Coronary artery (tissue), 2 donors: ENCODE measurements around the gene DOCK4.
A peak's percentile ranks its signal among the peaks of the same experiment; 100 is the strongest.

Experiments
- DNase-seq: peaks from one replicate; pipeline ENCODE4 v3.0.0-alpha.2; 2017; ENCODE audit warnings: low spot score
- H3K27ac ChIP-seq, 2 donors: fragments of 200-600 bp; sonication (generic); one replicate each; pipeline ENCODE4 v1.5.1; 2016 to 2019
- H3K4me3 ChIP-seq: fragments of 200-600 bp; sonication (generic); 2 replicates; pipeline ENCODE4 v1.5.1; 2016; ENCODE audit warnings: mild to moderate bottlenecking, moderate library complexity
- CTCF ChIP-seq: fragments of 200-600 bp; sonication (generic); IDR thresholded peaks from one replicate; pipeline ENCODE4 v1.5.1; 2019; ENCODE audit warnings: antibody characterized with exemption

DOCK4 gene

DNA sequence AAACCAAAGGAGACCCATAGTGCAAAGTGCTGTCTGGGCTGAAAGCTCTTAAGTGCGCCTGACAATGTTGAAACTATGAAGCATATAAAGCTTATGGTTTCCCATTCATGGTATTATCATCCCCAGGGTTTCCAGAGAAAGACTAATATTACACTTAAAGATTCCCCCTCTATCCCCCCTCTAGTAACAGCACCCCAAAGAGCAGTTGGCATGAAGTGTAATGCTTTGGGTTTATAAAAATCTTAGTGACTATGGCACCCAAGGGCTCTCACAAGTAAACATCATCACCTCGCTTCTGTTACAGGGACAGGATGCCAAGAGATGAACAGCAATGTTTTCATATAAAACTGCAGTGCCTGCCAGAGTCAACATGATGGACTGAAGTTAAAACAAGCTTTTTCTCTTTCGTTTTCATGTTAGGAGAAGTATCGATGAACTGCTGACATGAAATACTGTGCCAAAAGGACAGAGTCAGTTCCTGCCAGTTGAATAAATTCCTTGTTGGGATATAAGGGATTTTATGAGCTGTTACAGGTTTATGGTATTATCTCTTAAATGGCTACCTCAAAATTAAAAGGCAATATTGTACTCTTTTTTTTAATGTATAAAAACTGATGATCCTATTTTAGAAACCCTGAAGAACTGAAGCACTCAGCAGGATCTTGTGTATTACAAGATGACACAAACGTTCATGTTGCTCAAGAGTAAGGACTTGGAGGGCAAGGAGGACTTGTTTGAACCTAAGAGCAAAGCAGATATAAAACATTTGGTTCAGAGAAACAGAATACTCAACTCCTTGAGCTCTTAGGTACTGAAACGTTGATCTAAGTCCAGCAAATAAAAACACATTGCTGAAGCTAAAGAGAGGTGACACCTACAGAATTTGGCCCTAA lies 440.2 kb downstream of the DOCK4 start:
- TF ChIP-seq CTCF, result no peak
- no peak for DNase-seq
- no peak overlapping the region for H3K27ac ChIP-seq
- no peak overlapping the region for H3K4me3 ChIP-seq

DNA sequence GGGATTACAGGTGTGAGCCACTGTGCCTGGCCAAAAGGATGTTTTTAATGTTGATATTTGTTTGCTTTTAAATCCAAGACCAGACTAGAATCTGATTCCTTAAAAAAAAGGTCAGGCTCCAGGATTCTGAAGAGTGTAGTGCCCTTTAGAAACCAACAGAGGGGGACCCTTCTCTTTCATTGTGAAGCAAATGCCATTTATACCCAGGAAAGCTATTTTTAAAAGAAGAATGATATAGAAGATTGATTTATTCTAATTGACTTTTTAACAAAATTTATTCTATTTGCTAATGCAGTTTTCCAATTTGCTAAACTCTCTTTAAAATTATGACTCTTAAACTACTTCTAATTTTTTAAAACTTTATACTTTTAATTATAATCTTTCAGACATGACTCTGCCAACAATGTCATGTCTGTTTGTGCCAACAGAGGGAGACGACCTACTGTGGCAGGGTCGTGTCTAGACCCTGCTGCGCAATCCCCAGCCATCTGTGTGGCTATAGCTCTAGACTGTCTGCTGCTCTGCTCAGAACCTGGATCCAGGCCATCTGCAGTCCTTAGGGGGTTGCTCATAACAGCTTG lies 442.9 kb downstream of the DOCK4 start:
- TF ChIP-seq CTCF, result peak; percentile 54
- no peak overlapping the region for H3K4me3 ChIP-seq
- H3K27ac ChIP-seq, result no peak overlapping the region
- no peak for DNase-seq

DNA sequence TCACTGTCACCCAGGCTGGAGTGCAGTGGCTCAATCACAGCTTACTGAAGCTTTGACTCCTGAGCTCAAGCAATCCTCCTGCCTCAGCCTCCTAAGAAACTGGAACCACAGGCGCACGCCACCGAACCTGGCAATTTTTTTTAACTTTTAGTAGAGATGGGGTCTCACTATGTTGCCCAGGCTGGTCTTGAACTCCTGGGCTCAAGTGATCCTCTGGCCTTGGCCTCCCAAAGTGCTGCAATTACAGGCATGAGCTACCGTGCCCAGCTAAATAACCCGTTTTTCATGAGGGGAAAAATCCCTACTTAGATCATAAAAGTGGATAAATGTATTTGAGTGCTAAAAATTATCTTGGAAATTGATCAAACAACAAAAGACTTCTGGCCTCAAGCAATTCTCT lies 443.4 kb downstream of the DOCK4 start:
- no peak overlapping the region for H3K4me3 ChIP-seq
- no peak for DNase-seq
- no peak for TF ChIP-seq CTCF
- no peak overlapping the region for H3K27ac ChIP-seq

DNA sequence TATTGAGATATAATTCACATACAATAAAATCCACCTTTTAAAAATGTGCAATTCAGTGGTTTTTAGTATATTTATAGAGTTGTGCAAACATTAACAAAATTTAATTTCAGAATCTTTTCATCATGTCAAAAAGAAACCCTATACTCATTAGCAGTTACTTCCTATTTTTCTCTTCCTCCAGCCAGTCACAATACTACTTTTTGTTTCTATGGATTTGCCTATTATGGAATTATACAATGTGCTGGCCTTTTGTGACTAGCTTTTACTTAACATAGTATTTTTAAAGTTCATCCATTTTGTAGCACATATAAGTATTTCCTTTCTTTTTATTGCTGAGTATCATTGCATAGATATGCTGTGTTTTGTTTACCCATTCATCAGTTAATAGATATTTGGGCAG lies 444.0 kb downstream of the DOCK4 start:
- DNase-seq, result no peak
- H3K4me3 ChIP-seq, result no peak overlapping the region
- H3K27ac ChIP-seq, result no peak overlapping the region
- no peak for TF ChIP-seq CTCF

DNA sequence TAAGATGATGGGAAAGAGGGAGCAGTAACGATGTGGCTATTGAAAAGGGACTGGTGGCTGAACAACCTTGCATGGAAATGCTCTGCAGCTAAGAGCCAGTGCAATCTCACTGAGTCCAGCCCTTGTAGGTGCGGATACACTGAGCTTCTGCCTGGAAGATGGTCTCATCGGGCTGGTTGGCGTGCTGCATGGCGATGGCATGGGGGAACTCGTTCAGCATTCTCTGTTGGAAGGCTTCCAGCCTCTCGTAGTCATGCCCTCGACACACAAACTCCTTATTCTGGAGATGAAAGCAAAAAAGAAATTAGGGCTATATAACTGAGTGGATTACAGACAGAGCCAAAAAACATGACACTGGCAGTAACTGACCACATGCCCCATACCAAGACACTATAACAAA lies 446.2 kb downstream of the DOCK4 start:
- DNase-seq, result no peak
- H3K4me3 ChIP-seq, result no peak overlapping the region
- H3K27ac ChIP-seq, result no peak overlapping the region
- no peak for TF ChIP-seq CTCF

- H3K4me3 ChIP-seq, result no peak overlapping the region
- no peak for TF ChIP-seq CTCF
- no peak for DNase-seq
- no peak overlapping the region for H3K27ac ChIP-seq
Observed at GRCh38 chr7:111758332-111758731, 447.9 kb downstream of the DOCK4 start.

- peak overlapping the region; percentile 7 to 54 for H3K27ac ChIP-seq
Observed at GRCh38 chr7:111756687-111757178, 449.5 kb downstream of the DOCK4 start.

More at GRCh38 chr7:111756687-111757178, 449.5 kb downstream of the DOCK4 start:
- DNase-seq, result peak; percentile 82
- H3K4me3 ChIP-seq, result peak overlapping the region; percentile 58
- TF ChIP-seq CTCF, result no peak
